G401 (cell line): ENCODE data around the gene NAT8L. TPM values are rescaled to one million over a fixed set of nuclear protein-coding genes. Genes with fewer than 3 reads are reported as not detected.

Experiments
- DNase-seq: peaks from one replicate; pipeline ENCODE4 v3.0.0-alpha.2; 2015; ENCODE audit warnings: low spot score
- in situ Hi-C: cut with HindIII; loops from 2 replicates; pipeline ENCODE4 v1.10.0; 2016; ENCODE audit warnings: low sequenced_read_pairs, mixed read lengths
- total RNA-seq: library from RNA; depleted of rRNA; stranded (reverse); fragments of >200 nt; shearing (Covaris generic); gene quantifications from 2 replicates; pipeline ENCODE4 v1.2.3, GENCODE V29; 2014; rRNA removed

Gene NAT8L
- total RNA-seq, 1 experiment from 2014 or later: 9.5 TPM

- in situ Hi-C loops: no loop called here
- DNase-seq: no peak
Observed at GRCh38 chr4:2104556-2105345, 45.6 kb downstream of the NAT8L start.

- in situ Hi-C loops: no loop called here
- no peak for DNase-seq
Observed at GRCh38 chr4:2105559-2105958, 46.4 kb downstream of the NAT8L start.

- in situ Hi-C loops: no loop called here
- DNase-seq: no peak
Observed at GRCh38 chr4:2116687-2117400, 57.7 kb downstream of the NAT8L start.

Other genes with a start within 250 kb of the NAT8L start
- gene LETM1, start 203.2 kb upstream of the NAT8L start, total RNA-seq: 67.5 and 83.2 TPM in 2 replicates
- 44.4 and 86.9 TPM in 2 replicates for gene NSD2, start 187.9 kb upstream of the NAT8L start, total RNA-seq
- gene NELFA, start 50.4 kb upstream of the NAT8L start, total RNA-seq: 32.5 and 38.1 TPM in 2 replicates
- gene HAUS3, start 182.8 kb downstream of the NAT8L start, total RNA-seq: 12.3 and 15.5 TPM in 2 replicates
- gene POLN, start 182.8 kb downstream of the NAT8L start, total RNA-seq: 0.17 and 0.49 TPM in 2 replicates
- 53.2 and 72.2 TPM in 2 replicates for gene MXD4, start 202.8 kb downstream of the NAT8L start, total RNA-seq